ENCODE results near the gene MADCAM1.
"Not testable (repeated sequence)": the region's sequence is repeated elsewhere in the genome, so short reads cannot be mapped to it uniquely, and the experiment has no call there.

The MADCAM1 gene

GRCh38 chr19:496112-496665 lies at the start of gene MADCAM1:
MADCAM1 (plus strand) TSS chr19:496486; CDS start chr19:496500, 14 bp downstream.
- no peak for DNase-seq (ENCODE audit: low read depth)

DNA sequence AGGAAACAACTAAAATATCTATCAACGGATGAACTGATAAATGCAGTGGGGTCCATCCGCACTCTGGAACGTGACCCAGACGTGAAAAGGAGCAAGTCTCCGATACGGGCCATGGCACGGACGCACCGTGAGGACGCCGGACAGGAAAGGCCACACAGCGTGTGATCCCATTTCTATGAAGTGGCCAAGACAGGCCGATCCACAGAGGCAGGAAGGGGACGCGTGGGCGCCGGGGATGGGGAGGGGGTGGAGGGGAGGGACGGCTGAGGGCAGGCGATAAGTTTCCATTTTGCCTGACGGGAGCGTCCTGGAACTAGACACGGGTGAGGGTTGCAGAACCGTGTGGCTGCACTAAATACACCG lies 49.2 kb upstream of the MADCAM1 start:
- DNase-seq (ENCODE audit: low read depth) = no peak

DNA sequence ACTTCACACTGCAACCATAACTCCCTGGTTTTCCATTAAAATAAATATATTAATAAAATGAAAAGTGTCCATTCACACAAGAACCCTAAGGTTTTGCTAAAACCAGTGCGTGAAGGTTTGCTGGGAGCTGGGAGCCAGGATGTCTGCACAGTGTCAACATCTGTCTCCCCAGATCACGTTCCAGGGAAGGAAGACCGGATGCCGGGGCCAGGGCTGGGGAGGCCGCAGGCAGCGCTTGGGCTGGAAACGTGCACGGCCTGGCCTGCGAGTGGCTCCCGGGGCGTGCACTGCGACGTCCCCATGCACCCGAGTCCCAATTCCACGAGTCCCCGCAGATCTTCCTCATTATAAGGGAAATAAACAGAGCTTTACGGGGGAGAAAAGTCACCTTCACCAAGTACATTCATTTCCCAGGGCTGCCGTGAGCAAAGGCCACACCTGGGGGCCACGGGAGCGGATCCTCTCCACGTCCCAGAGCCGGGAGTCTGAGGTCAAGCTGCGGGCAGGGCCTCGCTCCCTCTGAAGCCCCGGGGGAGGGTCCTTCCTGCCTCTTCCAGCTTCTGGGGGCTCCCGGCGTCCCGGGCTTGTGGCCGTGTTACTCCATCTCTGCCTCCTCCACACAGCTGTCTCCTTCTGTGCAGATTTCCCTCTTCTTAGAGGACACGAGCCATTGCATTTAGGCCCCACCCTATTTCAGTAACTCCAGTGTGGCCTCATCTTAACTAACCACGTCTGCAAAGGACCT lies 48.3 kb upstream of the MADCAM1 start:
- DNase-seq (ENCODE audit: low read depth) = no peak

GRCh38 chr19:449916-450315 lies 46.4 kb upstream of the MADCAM1 start:
- no peak for DNase-seq (ENCODE audit: low read depth)

DNA sequence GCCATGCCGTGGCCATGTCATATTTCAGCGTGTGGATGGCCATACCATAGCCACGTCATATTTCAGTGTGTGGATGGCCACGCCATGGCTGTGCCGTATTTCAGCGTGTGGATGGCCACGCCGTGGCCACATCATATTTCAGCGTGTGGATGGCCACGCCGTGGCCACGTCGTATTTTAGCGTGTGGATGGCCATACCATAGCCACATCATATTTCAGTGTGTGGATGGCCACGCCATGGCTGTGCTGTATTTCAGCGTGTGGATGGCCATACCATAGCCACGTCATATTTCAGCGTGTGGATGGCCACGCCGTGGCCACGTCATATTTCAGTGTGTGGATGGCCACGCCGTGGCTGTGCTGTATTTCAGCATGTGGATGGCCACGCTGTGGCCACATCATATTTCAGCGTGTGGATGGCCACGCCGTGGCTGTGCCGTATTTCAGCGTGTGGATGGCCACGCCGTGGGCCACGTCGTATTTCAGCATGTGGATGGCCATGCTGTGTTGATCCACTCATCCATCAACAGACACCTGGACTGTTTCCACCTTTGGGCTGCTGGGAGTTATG lies 45.3 kb upstream of the MADCAM1 start:
- DNase-seq (ENCODE audit: low read depth) = not testable (repeated sequence)

GRCh38 chr19:452829-453228 lies 43.5 kb upstream of the MADCAM1 start:
- DNase-seq (ENCODE audit: low read depth) = no peak

DNA sequence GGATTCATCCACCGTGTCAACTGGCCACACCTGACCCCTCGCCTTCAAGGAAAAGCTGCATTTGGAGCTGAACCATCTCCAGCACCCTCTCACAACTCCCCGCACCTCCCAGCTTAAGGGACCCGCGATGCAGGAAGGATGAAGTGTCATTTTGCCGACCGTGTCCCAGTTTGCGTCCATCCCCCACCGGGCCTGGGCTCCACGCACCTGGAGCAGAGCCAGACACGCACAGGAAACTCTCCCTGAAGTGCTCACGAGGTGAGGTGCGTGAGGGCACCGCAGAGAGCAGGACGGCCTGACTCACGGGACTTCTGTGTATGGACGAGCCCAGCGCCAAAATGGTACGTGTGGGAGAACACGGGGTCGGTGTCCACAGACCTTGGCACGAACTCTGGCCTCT lies 42.7 kb upstream of the MADCAM1 start:
- no peak for DNase-seq (ENCODE audit: low read depth)

DNA sequence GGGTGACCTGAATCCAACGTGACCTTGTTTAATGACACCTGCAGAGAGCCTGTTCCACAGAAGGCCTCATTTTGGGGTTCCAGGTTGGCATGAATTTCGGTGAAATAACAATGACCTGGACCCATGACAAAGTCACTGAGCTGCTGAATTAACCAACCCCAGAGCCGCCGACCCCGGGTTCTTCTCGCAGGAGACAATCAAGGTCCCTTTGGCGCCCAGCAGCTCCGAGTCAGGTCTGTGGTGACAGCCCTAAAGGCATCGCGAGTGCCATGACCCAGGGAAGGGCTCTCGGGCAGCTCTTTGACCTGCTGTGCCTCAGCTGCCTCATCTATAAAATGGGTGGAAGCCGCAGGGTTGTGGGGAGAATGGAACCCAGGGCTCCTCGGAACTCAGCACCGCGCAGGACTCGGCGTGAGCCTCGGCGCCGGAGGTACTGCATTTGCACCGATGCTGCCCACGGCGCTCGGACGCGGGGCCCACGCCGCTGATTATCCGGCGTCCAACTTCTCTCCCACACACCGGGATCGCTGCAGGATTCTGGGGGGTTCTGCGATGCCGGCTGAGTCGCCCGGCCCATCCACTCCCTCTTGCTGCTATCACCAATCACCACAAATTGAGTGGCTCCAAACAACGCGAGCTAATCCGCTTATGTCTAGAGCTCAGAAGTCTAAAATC lies 41.1 kb upstream of the MADCAM1 start:
- DNase-seq (ENCODE audit: low read depth) = no peak

DNA sequence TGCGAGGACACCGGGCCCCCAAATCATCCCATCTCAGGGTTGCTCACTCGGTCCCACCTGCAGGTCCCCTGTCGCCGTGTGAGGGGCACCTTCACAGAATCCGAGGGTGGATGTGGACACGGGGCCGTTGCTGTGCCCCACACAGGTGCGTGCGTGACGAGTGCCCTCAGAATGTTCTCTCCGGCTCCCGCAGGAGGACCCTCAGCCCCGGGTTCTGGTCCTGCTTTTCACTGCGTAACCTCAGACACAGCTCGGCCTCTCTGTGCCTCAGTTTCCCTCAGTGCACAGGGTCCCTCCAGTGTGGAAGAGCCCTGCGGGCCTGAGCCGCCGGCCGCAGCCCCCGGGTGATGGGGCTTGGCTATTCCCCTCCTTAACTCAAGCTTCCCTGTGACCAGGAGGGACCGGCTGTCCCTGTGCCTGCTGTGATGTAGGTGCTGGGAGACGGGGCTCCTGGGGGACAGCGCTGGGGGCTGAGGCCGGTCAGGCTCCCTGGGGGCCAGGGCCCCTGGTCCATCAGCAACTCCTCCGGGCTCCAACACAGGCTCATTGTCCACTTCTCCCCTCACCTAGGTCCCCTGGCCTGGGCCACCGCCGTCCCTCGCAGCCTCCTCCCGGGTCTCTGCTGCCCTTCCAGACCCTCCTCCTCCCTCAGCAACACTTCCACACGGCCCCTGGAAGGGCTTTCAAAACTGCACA lies 40.3 kb upstream of the MADCAM1 start:
- no peak for DNase-seq (ENCODE audit: low read depth)

DNA sequence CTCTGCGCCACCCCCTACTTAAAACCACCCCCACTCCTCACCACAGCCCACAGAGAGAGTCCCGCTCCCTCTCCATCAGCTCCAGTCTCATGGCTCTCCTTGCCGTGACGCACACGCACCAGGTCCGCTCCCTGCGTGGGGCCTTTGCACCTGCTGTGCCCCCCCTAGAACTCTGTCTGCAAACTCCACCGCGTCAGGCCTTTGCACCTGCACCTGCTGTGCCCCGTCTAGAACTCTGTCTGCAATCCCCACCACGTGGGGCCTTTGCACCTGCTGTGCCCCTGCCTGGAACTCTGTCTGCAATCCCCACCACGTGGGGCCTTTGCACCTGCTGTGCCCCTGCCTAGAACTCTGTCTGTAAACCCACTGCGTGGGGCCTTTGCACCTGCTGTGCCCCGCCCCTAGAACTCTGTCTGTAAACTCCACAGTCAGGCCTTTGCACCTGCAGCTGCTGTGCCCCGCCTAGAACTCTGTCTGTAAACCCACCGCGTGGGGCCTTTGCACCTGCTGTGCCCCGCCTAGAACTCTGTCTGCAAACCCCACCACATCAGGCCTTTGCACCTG lies 39.7 kb upstream of the MADCAM1 start:
- no peak for DNase-seq (ENCODE audit: low read depth)

DNA sequence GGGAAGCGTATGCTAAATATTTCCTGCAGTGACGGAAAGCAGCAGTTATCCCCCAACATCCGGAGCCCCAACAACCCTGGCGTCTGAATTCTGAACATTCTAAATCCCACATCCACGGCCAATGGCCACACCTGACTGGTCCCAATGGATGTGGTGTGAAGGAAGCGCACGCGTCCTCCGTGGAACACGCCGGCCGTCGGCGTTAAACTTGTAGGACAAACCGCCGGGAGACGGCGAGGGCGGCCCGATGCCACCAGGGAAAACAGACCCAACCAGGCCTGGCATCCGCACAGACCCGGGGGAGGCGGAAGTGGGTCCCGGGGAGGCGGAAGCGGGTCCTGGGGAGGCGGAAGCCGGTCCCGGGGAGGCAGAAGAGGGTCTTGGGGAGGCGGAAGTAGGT lies 38.6 kb upstream of the MADCAM1 start:
- DNase-seq (ENCODE audit: low read depth) = no peak

DNA sequence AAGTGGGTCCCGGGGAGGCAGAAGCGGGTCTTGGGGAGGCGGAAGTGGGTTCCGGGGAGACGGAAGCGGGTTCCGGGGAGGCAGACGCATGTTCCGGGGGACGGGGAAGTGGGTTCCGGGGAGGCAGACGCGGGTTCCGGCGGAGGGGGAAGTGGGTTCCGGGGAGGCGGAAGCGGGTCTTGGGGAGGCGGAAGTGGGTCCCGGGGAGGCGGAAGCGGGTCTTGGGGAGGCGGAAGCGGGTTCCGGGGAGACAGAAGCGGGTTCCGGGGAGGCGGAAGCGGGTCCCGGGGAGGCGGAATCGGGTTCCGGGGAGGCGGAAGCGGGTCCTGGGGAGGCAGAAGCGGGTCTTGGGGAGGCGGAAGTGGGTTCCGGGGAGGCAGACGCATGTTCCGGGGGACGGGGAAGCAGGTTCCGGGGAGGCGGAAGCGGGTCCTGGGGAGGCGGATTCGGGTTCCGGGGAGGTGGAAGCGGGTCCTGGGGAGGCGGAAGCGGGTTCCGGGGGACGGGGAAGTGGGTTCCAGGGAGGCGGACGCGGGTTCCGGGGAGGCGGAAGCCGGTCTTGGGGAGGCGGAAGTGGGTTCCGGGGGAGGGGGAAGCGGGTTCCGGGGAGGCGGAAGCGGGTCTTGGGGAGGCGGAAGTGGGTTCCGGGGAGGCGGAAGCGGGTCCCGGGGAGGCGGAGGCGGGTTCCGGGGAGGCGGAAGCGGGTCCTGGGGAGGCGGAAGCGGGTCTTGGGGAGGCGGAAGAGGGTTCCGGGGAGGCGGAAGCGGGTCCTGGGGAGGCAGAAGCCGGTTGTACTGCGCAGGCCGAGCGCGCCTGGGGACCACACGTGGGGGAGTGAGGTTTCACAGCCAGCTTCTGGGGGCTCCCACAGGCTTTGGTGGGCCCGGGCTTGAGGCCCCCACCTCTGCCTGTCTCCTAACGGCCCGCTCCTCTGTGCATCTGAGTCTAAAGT lies 37.9 kb upstream of the MADCAM1 start:
- DNase-seq (ENCODE audit: low read depth) = no peak

DNA sequence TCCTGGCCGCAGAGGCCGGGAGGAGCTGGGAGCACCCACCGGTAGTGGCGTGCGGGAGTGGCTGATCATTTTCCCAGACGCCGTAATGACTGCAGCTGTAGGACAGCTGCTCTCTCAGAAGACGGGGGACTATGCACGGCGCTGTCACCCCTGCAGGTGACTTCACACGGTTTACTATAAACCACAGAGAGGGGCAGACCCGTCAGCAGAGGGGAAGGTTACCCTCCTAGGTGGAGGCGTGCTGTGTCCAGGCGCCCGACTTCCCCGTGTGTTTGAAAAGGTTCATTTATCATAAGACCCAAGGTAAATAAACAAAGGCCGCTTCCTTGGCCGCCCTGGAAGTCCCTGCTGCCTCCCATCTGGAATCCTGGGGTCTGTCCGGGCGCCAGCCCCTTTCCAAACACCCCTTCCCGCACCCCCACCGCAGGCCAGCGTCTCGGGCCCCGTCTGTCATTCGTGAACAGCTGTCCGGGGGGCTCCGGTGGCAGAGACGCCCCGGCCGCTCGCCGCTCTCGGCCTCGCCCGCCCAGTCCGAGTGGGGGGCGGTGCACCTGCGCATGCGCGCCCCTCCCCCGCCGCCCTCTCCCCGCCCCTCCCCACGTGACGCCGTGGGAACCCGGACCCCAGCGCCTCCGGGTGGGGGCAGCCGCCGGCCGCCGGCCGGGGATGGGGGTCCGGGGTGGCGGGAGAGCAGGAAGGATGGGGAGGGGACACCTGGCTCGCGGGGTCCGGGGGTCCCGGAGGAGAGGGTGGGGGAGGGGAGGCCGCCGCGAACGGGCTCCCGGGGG lies 36.4 kb upstream of the MADCAM1 start:
- no peak for DNase-seq (ENCODE audit: low read depth)

DNA sequence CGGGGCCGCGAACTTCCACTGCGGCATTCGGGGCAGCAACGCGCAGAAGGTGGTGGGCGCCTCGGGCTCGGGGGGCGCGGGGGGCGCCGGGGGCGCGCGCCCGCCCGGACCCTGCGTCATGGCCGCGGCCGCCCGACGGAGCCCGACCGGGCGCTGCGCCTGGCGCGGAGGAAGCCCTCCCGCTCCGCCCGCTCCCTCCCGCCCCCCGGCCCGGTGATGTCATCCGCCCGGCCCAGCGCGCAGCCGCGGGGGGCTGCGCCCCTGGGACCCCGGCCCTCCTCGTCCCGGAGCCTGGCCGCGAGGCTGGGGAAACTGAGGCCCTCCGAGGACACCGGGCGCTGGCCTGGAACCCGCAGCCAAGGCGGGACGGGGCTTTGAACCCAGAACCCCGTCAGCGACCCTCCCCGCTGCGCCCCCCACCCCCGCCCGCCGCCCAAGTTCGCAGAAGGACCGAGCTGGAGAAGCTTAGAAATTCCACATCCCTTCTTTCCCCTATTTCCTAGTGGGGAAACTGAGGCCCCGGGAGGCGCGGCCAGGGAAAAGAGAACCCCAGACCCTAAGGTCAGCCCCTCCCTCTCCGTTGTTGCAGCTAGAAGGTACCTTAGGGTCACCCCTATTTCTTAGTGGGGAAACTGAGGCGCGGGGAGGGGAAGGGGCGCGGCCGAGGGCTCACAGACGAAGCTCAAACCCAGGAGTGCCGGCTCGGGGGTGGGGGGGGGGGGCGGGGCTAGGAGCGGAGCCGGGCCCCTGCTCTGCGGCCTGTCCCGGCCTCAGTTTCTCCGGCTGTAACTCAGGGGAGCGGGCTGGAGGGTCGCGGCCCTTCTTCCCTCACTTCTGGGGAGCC lies 35.2 kb upstream of the MADCAM1 start, which contains the start of gene SHC2:
Gene SHC2 (minus strand): TSS at position 157 of the 844 bp plus-strand sequence. CDS start 37 bp downstream, at position 120.
- DNase-seq (ENCODE audit: low read depth) = no peak

GRCh38 chr19:461721-462551 lies 34.4 kb upstream of the MADCAM1 start:
- no peak for DNase-seq (ENCODE audit: low read depth)

DNA sequence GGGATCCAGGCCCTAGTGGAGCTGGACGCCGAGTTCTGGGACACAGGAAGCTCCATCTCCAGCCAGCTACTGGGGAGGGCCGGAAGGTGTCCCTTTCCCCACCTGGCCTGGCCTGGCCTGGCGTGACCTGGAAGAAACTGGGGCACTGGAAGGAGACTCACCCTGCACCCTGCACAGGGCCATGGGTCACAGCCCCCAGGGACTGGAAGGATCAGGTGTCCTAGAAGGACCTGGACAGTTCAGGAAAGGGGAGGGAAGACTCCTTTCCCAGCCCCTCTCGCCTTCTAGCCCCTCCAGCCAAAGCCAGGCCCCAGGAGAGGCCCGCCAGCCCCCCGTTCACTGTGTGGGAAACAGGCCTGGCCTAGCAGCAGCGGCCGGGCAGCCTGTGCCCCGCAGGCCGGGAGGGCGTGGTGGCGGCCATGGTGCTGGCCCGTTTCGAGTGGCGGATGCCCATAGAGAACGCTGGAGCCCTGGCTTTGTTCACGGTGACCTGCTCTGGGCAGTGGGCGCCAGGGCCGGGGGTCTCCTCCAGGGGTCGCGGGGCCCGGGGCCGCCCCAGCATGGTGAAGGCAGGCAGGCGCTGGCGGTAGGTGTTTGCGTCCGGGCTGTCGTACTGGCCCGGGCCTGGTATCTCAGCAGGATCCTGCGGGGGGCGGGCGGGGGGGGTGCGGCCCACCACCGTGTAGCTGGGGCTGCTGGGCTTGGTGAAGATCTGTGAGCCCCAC lies 32.6 kb upstream of the MADCAM1 start:
- no peak for DNase-seq (ENCODE audit: low read depth)

- no peak for DNase-seq (ENCODE audit: low read depth)
Observed at GRCh38 chr19:464208-464545, 32.1 kb upstream of the MADCAM1 start.
